Left lung (tissue), 10 donors: ENCODE results near the gene SMARCD3. TPM values are rescaled to one million over a fixed set of nuclear protein-coding genes. Genes with fewer than 3 reads are reported as not detected.
A peak's percentile ranks its signal among the peaks of the same experiment; 100 is the strongest.

Source experiments
- ATAC-seq: fragments of 200-7000 bp; cut with Tn5 transposase; one replicate; pipeline ENCODE4 v1.9.1; 2020; ENCODE audit warnings: moderate library complexity
- DNase-seq, 4 donors: peaks; one replicate each; pipeline ENCODE4 v3.0.0-alpha.2; 2013 to 2020
- H3K27ac ChIP-seq, 2 donors: fragments of 200-600 bp; sonication (generic) in 1 of 2; one replicate each; pipeline versions ENCODE4 v1.5.0 to v1.8.0; 2020 to 2021
- H3K27me3 ChIP-seq, 2 donors: fragments of 200-600 bp; sonication (generic) in 1 of 2; one replicate each; pipeline versions ENCODE4 v1.5.0 to v1.8.0; 2020 to 2021
- H3K36me3 ChIP-seq, 2 donors: fragments of 200-600 bp; sonication (generic) in 1 of 2; one replicate each; pipeline versions ENCODE4 v1.5.0 to v1.8.0; 2020 to 2021
- H3K4me1 ChIP-seq, 2 donors: fragments of 200-600 bp; one replicate each; pipeline ENCODE4 v1.8.0; 2021
- H3K4me3 ChIP-seq, 2 donors: fragments of 200-600 bp; sonication (generic) in 1 of 2; one replicate each; pipeline versions ENCODE4 v1.5.0 to v1.8.0; 2020 to 2021; ENCODE audit warnings: mild to moderate bottlenecking in 1 of 2
- H3K9me3 ChIP-seq, 2 donors: fragments of 200-600 bp; sonication (generic) in 1 of 2; one replicate each; pipeline versions ENCODE4 v1.5.0 to v1.8.0; 2020 to 2021
- CTCF ChIP-seq, 2 donors: fragments of 200-600 bp; sonication (generic) in 1 of 2; IDR thresholded peaks; one replicate each; pipeline versions ENCODE4 v1.5.0 to v1.8.0; 2021; ENCODE audit warnings: antibody characterized with exemption in 2 of 2
- intact Hi-C, 2 donors: fragments of 100-400 bp; cut with DNase I; formaldehyde crosslinking; loops; one replicate each; pipeline versions ENCODE4 v1.11.2 to v1.14.2; 2022
- polyA plus RNA-seq, 6 donors: library from polyadenylated mRNA; unstranded; fragments of 120-200 nt; gene quantifications; one replicate each; pipeline ENCODE4 v1.2.1, GENCODE V29; 2013; ENCODE audit not compliant: insufficient read length in 6 of 6
- total RNA-seq, 2 donors: library from RNA; stranded (reverse); fragmentation: NEBNext Ultra II Directional; extraction: Animal tissue kit (Norgen Biotek cat#: 25700); gene quantifications; one replicate each; pipeline ENCODE4 v1.2.1, GENCODE V29; 2021
- donor health status: DM: no; HTN: yes; CAD: no.
- donor health status: DM: no; HTN: no; CAD: no.

The SMARCD3 gene
- total and polyA plus RNA-seq, 8 donors, result 45.5 to 130 (median 95.3) TPM

GRCh38 chr7:151228024-151228866 lies 20.2 kb downstream of the SMARCD3 start:
- no peaks in the 10 kb centered on the region for H3K27me3 ChIP-seq
- TF ChIP-seq CTCF (IDR thresholded peaks at IDR 0.05), result no peak
- DNase-seq (peak in 1 of 4 donors; percentile 24), ATAC-seq (no peak)
- H3K4me3 ChIP-seq, result peak overlapping the region; percentile 89 to 96
- H3K4me1 ChIP-seq, result peaks cover 12 to 41% of the 10 kb centered on the region in 2 donors
- peak overlapping the region; percentile 74 to 86 for H3K27ac ChIP-seq
- H3K36me3 ChIP-seq, result peaks cover 0 to 18% of the 10 kb centered on the region in 2 donors
- H3K9me3 ChIP-seq, result no peaks in the 10 kb centered on the region
- intact Hi-C loops, result no loop called here

GRCh38 chr7:151226875-151227782 lies 21.4 kb downstream of the SMARCD3 start, which contains the start of gene ABCF2:
ABCF2 (minus strand) TSS chr7:151227205; CDS start chr7:151226458, 747 bp downstream.
- DNase-seq, result peak; percentile 98 to 100 (median 99)
- intact Hi-C loops, result no loop called here
- Histone ChIP-seq H3K4me1 (peaks cover 12 to 34% of the 10 kb centered on the region in 2 donors), H3K9me3 (no peaks in the 10 kb centered on the region), H3K4me3 (peak within 1 kb of the TSS; percentile 89 to 96), H3K27ac (peak within 1 kb of the TSS; percentile 74 to 86), H3K27me3 (no peaks in the 10 kb centered on the region), H3K36me3 (peaks cover 0 to 29% of the 10 kb centered on the region in 2 donors)
- ATAC-seq, result peak; percentile 99
- no peak for TF ChIP-seq CTCF (IDR thresholded peaks at IDR 0.05)

- H3K4me1 ChIP-seq, result peaks cover 10 to 28% of the 10 kb centered on the region in 2 donors
- H3K9me3 ChIP-seq, result no peaks in the 10 kb centered on the region
- intact Hi-C loops, result no loop called here
- ATAC-seq, result peak; percentile 7
- peaks cover 0 to 35% of the 10 kb centered on the region in 2 donors for H3K36me3 ChIP-seq
- peak overlapping the region; percentile 89 to 96 for H3K4me3 ChIP-seq
- no peak for TF ChIP-seq CTCF (IDR thresholded peaks at IDR 0.05)
- peak in 1 of 4 donors; percentile 40 for DNase-seq
- H3K27ac ChIP-seq, result peak overlapping the region in 1 of 2 donors; percentile 86
- H3K27me3 ChIP-seq, result no peaks in the 10 kb centered on the region
These were observed 22.0 kb downstream of the SMARCD3 start for GRCh38 chr7:151226560-151226874.

- peaks cover 10 to 28% of the 10 kb centered on the region in 2 donors for H3K4me1 ChIP-seq
- DNase-seq (peak in 1 of 4 donors; percentile 31), ATAC-seq (no peak)
- H3K27me3 ChIP-seq, result no peaks in the 10 kb centered on the region
- peak overlapping the region; percentile 89 to 96 for H3K4me3 ChIP-seq
- intact Hi-C loops, result no loop called here
- H3K9me3 ChIP-seq, result no peaks in the 10 kb centered on the region
- no peak overlapping the region for H3K27ac ChIP-seq
- H3K36me3 ChIP-seq, result peaks cover 0 to 40% of the 10 kb centered on the region in 2 donors
- TF ChIP-seq CTCF (IDR thresholded peaks at IDR 0.05), result no peak
These were observed 22.5 kb downstream of the SMARCD3 start for GRCh38 chr7:151225948-151226510.
